A673 (cell line): ENCODE data around the gene LETMD1.

Experiments used
- EZH2 ChIP-seq: fragments of 200-600 bp; sonication (generic); IDR thresholded peaks from 2 replicates; pipeline ENCODE4 v1.6.1; 2017; ENCODE audit warnings: borderline replicate concordance, low read depth, mild to moderate bottlenecking, mixed read lengths, antibody characterized with exemption, low read length; ENCODE audit not compliant: poor library complexity, severe bottlenecking
- TF ChIP-seq, protein P1 (sequence below): fragments of 300-800, 200-600 bp; sonication (generic); conservative IDR thresholded peaks from 2 replicates; pipeline ENCODE4 v1.5.1; 2017; ENCODE audit warnings: low read depth, mild to moderate bottlenecking, antibody characterized with exemption, low read length, moderate library complexity, mixed read lengths

DNA sequence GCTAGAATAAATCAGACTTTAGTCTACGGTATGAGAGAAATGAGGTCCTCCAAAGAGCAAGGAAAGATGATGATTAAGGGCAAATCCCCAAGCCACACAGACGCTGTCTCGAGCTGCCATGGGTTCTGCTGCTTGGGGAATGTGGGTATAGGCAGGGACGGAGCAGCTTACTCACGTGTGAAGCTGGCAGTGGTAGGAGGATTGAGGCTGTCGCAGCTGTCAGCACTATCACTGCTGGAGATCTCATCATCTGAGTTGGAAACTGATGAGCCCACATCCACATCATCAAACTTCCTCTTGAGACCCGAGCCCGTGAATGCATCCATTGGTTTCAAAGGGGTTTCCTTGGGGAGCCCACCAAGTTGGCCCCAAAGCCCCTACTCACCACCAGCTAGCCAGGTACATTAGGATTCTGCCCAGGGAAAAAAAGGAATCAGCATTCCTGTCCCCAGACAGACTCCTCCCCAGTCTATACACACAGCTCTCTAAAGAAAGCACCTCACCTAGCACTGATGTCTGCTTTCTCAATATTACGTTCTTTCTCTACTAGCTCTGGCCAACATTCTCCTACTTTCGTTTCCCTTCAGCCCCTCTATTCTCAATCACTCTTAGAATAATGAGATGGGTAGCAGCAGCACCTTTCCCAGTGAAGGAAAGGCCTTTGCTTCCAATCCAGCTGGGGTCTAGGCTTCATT, 28.3 kb downstream of the LETMD1 start:
- TF ChIP-seq, protein P1, sequence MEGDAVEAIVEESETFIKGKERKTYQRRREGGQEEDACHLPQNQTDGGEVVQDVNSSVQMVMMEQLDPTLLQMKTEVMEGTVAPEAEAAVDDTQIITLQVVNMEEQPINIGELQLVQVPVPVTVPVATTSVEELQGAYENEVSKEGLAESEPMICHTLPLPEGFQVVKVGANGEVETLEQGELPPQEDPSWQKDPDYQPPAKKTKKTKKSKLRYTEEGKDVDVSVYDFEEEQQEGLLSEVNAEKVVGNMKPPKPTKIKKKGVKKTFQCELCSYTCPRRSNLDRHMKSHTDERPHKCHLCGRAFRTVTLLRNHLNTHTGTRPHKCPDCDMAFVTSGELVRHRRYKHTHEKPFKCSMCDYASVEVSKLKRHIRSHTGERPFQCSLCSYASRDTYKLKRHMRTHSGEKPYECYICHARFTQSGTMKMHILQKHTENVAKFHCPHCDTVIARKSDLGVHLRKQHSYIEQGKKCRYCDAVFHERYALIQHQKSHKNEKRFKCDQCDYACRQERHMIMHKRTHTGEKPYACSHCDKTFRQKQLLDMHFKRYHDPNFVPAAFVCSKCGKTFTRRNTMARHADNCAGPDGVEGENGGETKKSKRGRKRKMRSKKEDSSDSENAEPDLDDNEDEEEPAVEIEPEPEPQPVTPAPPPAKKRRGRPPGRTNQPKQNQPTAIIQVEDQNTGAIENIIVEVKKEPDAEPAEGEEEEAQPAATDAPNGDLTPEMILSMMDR, result no peak
- TF ChIP-seq EZH2, result no peak
